HepG2 (cell line): ENCODE measurements around the gene MLST8. TPM values are rescaled to one million over a fixed set of nuclear protein-coding genes. Genes with fewer than 3 reads are reported as not detected.

Source experiments
- AGO2 ChIP-seq: fragments of 200-400 bp; formaldehyde crosslinking; optimal IDR thresholded peaks from 2 replicates; pipeline ENCODE3; 2017; ENCODE audit warnings: mild to moderate bottlenecking, low read depth, low read length, moderate library complexity
- BORCS8-MEF2B ChIP-seq: sonication (generic); formaldehyde crosslinking; IDR thresholded peaks from 2 replicates; pipeline ENCODE4 v1.8.0; 2022; ENCODE audit warnings: mild to moderate bottlenecking, missing genetic modification reagents
- CAMTA2 ChIP-seq: sonication (generic); formaldehyde crosslinking; IDR thresholded peaks from 2 replicates; pipeline ENCODE4 v1.4.0; 2020; ENCODE audit warnings: mild to moderate bottlenecking, missing genetic modification reagents, borderline replicate concordance
- FOXA3 ChIP-seq: IDR thresholded peaks from 2 replicates; pipeline ENCODE4 v1.6.1; 2016; ENCODE audit warnings: missing genetic modification reagents, missing compliant biosample characterization
- FOXJ3 ChIP-seq: sonication (generic); formaldehyde crosslinking; IDR thresholded peaks from 2 replicates; pipeline ENCODE4 v1.4.0; 2020; ENCODE audit warnings: missing genetic modification reagents, mild to moderate bottlenecking, borderline replicate concordance
- ISL2 ChIP-seq: sonication (generic); formaldehyde crosslinking; IDR thresholded peaks from 2 replicates; pipeline ENCODE4 v1.5.0; 2020; ENCODE audit warnings: missing genetic modification reagents
- MTF2 ChIP-seq: sonication (generic); formaldehyde crosslinking; IDR thresholded peaks from 2 replicates; pipeline ENCODE4 v1.5.0; 2020; ENCODE audit warnings: missing genetic modification reagents, borderline replicate concordance
- PHF8 ChIP-seq: sonication (generic); formaldehyde crosslinking; IDR thresholded peaks from 2 replicates; pipeline ENCODE4 v1.5.0; 2020; ENCODE audit warnings: missing genetic modification reagents
- PRPF4 ChIP-seq: fragments of 200-400 bp; formaldehyde crosslinking; IDR thresholded peaks from 2 replicates; pipeline ENCODE4 v1.6.1; 2016; ENCODE audit warnings: low read length, low read depth; ENCODE audit not compliant: poor library complexity, severe bottlenecking
- TBL1XR1 ChIP-seq: fragments of 150-350 bp; IDR thresholded peaks from 2 replicates; pipeline ENCODE4 v1.6.1; 2014; ENCODE audit warnings: borderline replicate concordance, low read length; ENCODE audit not compliant: partially characterized antibody
- YY1 ChIP-seq: IDR thresholded peaks from 2 replicates; pipeline ENCODE4 v1.6.1; 2011; ENCODE audit warnings: low read length, low read depth, moderate library complexity, mild to moderate bottlenecking; ENCODE audit not compliant: insufficient read depth, insufficient replicate concordance
- ZFP36L1 ChIP-seq: sonication (generic); formaldehyde crosslinking; IDR thresholded peaks from 2 replicates; pipeline ENCODE4 v1.8.0; 2022; ENCODE audit warnings: mild to moderate bottlenecking, missing genetic modification reagents, moderate library complexity
- ZFP37 ChIP-seq: sonication (generic); formaldehyde crosslinking; IDR thresholded peaks from 2 replicates; pipeline ENCODE4 v1.4.0; 2020; ENCODE audit warnings: missing genetic modification reagents, borderline replicate concordance
- ZFP90 ChIP-seq: sonication (generic); formaldehyde crosslinking; IDR thresholded peaks from 2 replicates; pipeline ENCODE4 v1.8.0; 2022; ENCODE audit warnings: missing genetic modification reagents, mild to moderate bottlenecking, inconsistent platforms, borderline replicate concordance
- ZNF232 ChIP-seq: sonication (generic); formaldehyde crosslinking; IDR thresholded peaks from 2 replicates; pipeline ENCODE4 v1.4.0; 2020; ENCODE audit warnings: missing genetic modification reagents, borderline replicate concordance
- ZNF460 ChIP-seq: sonication (generic); formaldehyde crosslinking; IDR thresholded peaks from 2 replicates; pipeline ENCODE4 v1.5.1; 2020; ENCODE audit warnings: missing genetic modification reagents, mild to moderate bottlenecking, borderline replicate concordance
- ZNF891 ChIP-seq: sonication (generic); formaldehyde crosslinking; IDR thresholded peaks from 2 replicates; pipeline ENCODE4 v1.5.0; 2020; ENCODE audit warnings: mild to moderate bottlenecking, missing genetic modification reagents
- ZZZ3 ChIP-seq: sonication (generic); formaldehyde crosslinking; IDR thresholded peaks from 2 replicates; pipeline ENCODE4 v1.4.0; 2020; ENCODE audit warnings: missing genetic modification reagents, mild to moderate bottlenecking, borderline replicate concordance
- polyA plus RNA-seq, 8 experiments: library from polyadenylated mRNA; depleted of rRNA in 3 of 8; stranded (reverse) in 7 of 8; unstranded in 1 of 8; fragments of >200 nt; fragmentation: Illumina TruSeq in 4 of 8; extraction: Trizol in 4 of 8; gene quantifications; 2 replicates each; pipeline versions ENCODE4 v1.2.1 to v1.2.3, GENCODE V29; 2011 to 2016; ENCODE audit warnings: low read depth in 4 of 8, missing spikeins in 1 of 8, mixed read lengths in 1 of 8; ENCODE audit not compliant: insufficient read depth in 1 of 8
- total RNA-seq, 5 experiments: library from RNA; depleted of rRNA; stranded (reverse); fragments of >200 nt; fragmentation: Illumina TruSeq; extraction: Trizol; gene quantifications; 2 replicates each; pipeline ENCODE4 v1.2.3, GENCODE V29; 2016; ENCODE audit warnings: low read depth in 1 of 5
- TF ChIP-seq, protein P1 (sequence below): IDR thresholded peaks from 2 replicates; pipeline ENCODE4 v1.6.1; 2016; ENCODE audit warnings: low read depth, borderline replicate concordance
- TF ChIP-seq, protein P2 (sequence below): IDR thresholded peaks from 2 replicates; pipeline ENCODE4 v1.6.1; 2016; ENCODE audit warnings: mild to moderate bottlenecking, missing biosample characterization, missing genetic modification reagents
- TF ChIP-seq, protein P3 (sequence below): sonication (generic); formaldehyde crosslinking; IDR thresholded peaks from 2 replicates; pipeline ENCODE4 v1.9.0; 2021; ENCODE audit warnings: missing genetic modification reagents, borderline replicate concordance
- TF ChIP-seq, protein P4 (sequence below): IDR thresholded peaks from 2 replicates; pipeline ENCODE4 v1.6.1; 2012; ENCODE audit warnings: low read depth, low read length, improper control_type of control experiment

MLST8 gene
- total and polyA plus RNA-seq, 2 of the 13 experiments (the other 11 are each of a cell fraction or from before 2014, with no cell fraction given) = 30.8 to 72.7 TPM

DNA sequence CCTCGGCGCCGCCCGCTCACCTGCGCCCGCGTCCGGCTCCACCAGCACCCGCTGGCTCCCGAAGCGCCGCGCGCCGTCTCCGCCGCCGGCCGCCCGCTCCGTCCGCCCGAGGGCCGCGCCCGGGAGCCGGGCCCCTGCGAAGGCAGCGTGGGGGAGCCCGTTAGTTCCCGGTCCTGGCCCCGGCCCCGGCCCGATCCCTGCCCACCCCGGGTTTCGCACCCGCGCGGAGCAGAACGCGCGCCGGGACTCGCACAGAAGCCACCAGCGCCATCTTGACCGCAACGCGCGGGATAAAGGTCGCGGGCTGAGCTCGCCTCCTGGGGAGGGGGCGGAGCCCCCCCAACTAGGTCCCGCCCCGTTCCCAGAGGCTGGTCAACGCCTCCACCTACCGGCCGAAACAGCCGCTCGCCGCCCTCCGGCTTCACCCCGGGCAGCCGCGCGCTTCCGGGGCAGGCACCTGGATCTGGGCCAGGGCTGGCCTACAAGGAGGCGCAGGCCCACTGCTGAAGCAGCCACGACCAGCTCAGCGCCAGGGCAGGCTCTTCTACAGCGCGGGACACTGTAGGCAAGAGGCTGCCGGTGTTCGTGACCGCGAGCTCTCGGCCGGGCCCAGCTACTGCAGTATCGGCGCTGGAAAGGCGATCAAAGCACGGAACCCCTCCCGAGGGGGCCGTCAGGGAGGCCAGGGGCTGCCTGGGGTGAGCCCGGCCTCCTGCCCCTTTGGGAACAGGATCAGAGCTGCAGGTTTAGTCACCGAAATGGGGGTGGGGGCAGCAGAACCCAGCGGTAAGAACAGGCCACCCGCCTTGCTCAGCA is 46.2 kb downstream of the MLST8 start, which contains the start of gene ECI1 (continued):
- TF ChIP-seq FOXA3 (peak; percentile 71; the same call in 1 of the 2 replicates), ZFP36L1 (CRISPR knock-in tag) (peak; percentile 53; the same call in 1 of the 2 replicates), AGO2 (peak; percentile 99), TBL1XR1 (peak; percentile 88), MTF2 (no peak), ZNF232 (CRISPR knock-in tag) (no peak; the same call in 1 of the 2 replicates), ZNF460 (peak; percentile 10; the same call in 1 of the 2 replicates), PHF8 (CRISPR knock-in tag) (peak; percentile 77), BORCS8-MEF2B (CRISPR knock-in tag) (peak; percentile 60; the same call in 1 of the 2 replicates), ZFP90 (peak; percentile 65; the same call in 1 of the 2 replicates), YY1 (peak; percentile 96), FOXJ3 (CRISPR knock-in tag) (peak; percentile 26; the same call in 1 of the 2 replicates), ISL2 (CRISPR knock-in tag) (peak; percentile 49; the same call in 1 of the 2 replicates), PRPF4 (no peak), CAMTA2 (CRISPR knock-in tag) (peak; percentile 82; the same call in 1 of the 2 replicates), ZNF891 (peak; percentile 79), ZZZ3 (CRISPR knock-in tag) (peak; percentile 54; the same call in 1 of the 2 replicates), ZFP37 (CRISPR knock-in tag) (no peak; the same call in 1 of the 2 replicates)
- TF ChIP-seq, protein P1, sequence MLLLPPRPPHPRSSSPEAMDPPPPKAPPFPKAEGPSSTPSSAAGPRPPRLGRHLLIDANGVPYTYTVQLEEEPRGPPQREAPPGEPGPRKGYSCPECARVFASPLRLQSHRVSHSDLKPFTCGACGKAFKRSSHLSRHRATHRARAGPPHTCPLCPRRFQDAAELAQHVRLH (CRISPR knock-in tag) = peak; percentile 76
- TF ChIP-seq, protein P2, sequence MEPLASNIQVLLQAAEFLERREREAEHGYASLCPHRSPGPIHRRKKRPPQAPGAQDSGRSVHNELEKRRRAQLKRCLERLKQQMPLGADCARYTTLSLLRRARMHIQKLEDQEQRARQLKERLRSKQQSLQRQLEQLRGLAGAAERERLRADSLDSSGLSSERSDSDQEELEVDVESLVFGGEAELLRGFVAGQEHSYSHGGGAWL = peak; percentile 61; the same call in 1 of the 2 replicates
- TF ChIP-seq, protein P3, sequence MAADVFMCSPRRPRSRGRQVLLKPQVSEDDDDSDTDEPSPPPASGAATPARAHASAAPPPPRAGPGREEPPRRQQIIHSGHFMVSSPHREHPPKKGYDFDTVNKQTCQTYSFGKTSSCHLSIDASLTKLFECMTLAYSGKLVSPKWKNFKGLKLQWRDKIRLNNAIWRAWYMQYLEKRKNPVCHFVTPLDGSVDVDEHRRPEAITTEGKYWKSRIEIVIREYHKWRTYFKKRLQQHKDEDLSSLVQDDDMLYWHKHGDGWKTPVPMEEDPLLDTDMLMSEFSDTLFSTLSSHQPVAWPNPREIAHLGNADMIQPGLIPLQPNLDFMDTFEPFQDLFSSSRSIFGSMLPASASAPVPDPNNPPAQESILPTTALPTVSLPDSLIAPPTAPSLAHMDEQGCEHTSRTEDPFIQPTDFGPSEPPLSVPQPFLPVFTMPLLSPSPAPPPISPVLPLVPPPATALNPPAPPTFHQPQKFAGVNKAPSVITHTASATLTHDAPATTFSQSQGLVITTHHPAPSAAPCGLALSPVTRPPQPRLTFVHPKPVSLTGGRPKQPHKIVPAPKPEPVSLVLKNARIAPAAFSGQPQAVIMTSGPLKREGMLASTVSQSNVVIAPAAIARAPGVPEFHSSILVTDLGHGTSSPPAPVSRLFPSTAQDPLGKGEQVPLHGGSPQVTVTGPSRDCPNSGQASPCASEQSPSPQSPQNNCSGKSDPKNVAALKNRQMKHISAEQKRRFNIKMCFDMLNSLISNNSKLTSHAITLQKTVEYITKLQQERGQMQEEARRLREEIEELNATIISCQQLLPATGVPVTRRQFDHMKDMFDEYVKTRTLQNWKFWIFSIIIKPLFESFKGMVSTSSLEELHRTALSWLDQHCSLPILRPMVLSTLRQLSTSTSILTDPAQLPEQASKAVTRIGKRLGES (CRISPR knock-in tag) = 0 out of 2 replicates have a peak, but pooled peaks have one; percentile 39
- TF ChIP-seq, protein P4, sequence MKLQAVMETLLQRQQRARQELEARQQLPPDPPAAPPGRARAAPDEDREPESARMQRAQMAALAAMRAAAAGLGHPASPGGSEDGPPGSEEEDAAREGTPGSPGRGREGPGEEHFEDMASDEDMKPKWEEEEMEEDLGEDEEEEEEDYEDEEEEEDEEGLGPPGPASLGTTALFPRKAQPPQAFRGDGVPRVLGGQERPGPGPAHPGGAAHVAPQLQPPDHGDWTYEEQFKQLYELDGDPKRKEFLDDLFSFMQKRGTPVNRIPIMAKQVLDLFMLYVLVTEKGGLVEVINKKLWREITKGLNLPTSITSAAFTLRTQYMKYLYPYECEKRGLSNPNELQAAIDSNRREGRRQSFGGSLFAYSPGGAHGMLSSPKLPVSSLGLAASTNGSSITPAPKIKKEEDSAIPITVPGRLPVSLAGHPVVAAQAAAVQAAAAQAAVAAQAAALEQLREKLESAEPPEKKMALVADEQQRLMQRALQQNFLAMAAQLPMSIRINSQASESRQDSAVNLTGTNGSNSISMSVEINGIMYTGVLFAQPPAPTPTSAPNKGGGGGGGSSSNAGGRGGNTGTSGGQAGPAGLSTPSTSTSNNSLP = no peak
